ENCODE measurements around the gene ACAD9. TPM values are rescaled to one million over a fixed set of nuclear protein-coding genes. Genes with fewer than 3 reads are reported as not detected.
A peak's percentile ranks its signal among the peaks of the same experiment; 100 is the strongest.

The ACAD9 gene
- total and polyA plus RNA-seq, 2 of the 13 experiments (the other 11 are each of a cell fraction or from before 2014, with no cell fraction given) = 15.3 to 38.2 TPM

- 0 out of 2 replicates have a peak, but pooled peaks have one; percentile 51 for TF ChIP-seq SNAPC4 (CRISPR knock-in tag; IDR thresholded peaks at IDR 0.05)
- TF ChIP-seq CBX1 (IDR thresholded peaks at IDR 0.05; ENCODE audit: low read depth) = peak; percentile 61
- no peak for TF ChIP-seq MXD4 (CRISPR knock-in tag; IDR thresholded peaks at IDR 0.05)
- peak; percentile 40; the same call in 1 of the 2 replicates for TF ChIP-seq ZMYM3 (CRISPR knock-in tag; IDR thresholded peaks at IDR 0.05)
- TF ChIP-seq SMC3 (IDR thresholded peaks at IDR 0.05; ENCODE audit: low read length) = peak; percentile 36; the same call in 1 of the 2 replicates
- TF ChIP-seq, protein P1, sequence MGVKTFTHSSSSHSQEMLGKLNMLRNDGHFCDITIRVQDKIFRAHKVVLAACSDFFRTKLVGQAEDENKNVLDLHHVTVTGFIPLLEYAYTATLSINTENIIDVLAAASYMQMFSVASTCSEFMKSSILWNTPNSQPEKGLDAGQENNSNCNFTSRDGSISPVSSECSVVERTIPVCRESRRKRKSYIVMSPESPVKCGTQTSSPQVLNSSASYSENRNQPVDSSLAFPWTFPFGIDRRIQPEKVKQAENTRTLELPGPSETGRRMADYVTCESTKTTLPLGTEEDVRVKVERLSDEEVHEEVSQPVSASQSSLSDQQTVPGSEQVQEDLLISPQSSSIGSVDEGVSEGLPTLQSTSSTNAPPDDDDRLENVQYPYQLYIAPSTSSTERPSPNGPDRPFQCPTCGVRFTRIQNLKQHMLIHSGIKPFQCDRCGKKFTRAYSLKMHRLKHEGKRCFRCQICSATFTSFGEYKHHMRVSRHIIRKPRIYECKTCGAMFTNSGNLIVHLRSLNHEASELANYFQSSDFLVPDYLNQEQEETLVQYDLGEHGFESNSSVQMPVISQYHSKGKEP (CRISPR knock-in tag; IDR thresholded peaks at IDR 0.05) = no peak
- TF ChIP-seq ZNF883 (CRISPR knock-in tag; IDR thresholded peaks at IDR 0.05; ENCODE audit: not compliant biosample characterization) = peak; percentile 17
- TF ChIP-seq ZBTB7B (CRISPR knock-in tag; IDR thresholded peaks at IDR 0.05) = 0 out of 2 replicates have a peak, but pooled peaks have one; percentile 24
- no peak for TF ChIP-seq SIN3B (IDR thresholded peaks at IDR 0.05; ENCODE audit: low read length)
- TF ChIP-seq, protein P2, sequence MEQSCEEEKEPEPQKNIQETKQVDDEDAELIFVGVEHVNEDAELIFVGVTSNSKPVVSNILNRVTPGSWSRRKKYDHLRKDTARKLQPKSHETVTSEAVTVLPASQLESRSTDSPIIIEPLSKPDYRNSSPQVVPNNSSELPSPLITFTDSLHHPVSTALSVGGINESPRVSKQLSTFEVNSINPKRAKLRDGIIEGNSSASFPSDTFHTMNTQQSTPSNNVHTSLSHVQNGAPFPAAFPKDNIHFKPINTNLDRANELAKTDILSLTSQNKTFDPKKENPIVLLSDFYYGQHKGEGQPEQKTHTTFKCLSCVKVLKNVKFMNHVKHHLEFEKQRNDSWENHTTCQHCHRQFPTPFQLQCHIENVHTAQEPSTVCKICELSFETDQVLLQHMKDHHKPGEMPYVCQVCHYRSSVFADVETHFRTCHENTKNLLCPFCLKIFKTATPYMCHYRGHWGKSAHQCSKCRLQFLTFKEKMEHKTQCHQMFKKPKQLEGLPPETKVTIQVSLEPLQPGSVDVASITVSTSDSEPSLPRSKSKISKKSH (CRISPR knock-in tag; IDR thresholded peaks at IDR 0.05; ENCODE audit: borderline replicate concordance) = peak; percentile 63
- no peak for TF ChIP-seq RELA (CRISPR knock-in tag; IDR thresholded peaks at IDR 0.05)
- no peak for TF ChIP-seq ZNF660 (CRISPR knock-in tag; IDR thresholded peaks at IDR 0.05; ENCODE audit: borderline replicate concordance, low read depth)
- 0 out of 2 replicates have a peak, but pooled peaks have one; percentile 29 for TF ChIP-seq MIER3 (CRISPR knock-in tag; IDR thresholded peaks at IDR 0.05; ENCODE audit: borderline replicate concordance)
- TF ChIP-seq PAXIP1 (CRISPR knock-in tag; conservative IDR thresholded peaks at IDR 0.05) = 0 out of 2 replicates have a peak, but pooled peaks have one; percentile 45
- TF ChIP-seq SAP130 (CRISPR knock-in tag; IDR thresholded peaks at IDR 0.05; ENCODE audit: low read depth) = peak; percentile 50
- TF ChIP-seq ZNF772 (CRISPR knock-in tag; IDR thresholded peaks at IDR 0.05) = peak; percentile 69; the same call in 1 of the 2 replicates
These were observed 33.5 kb upstream of the ACAD9 start (continued) for GRCh38 chr3:128845778-128846485.

All from HepG2 (cell line).